Activated B cell treated with CpG ODN at 0.5 μM for 24 hours (primary cell): ENCODE measurements around the gene GMPR. TPM values are rescaled to one million over a fixed set of nuclear protein-coding genes. Genes with fewer than 3 reads are reported as not detected.

Experiments used
- ATAC-seq: fragments of 200-7000 bp; cut with Tn5 transposase; one replicate; pipeline ENCODE4 v1.10.0; 2021; ENCODE audit warnings: low read depth, mild to moderate bottlenecking, moderate library complexity
- CTCF ChIA-PET: fragments of 350-600 bp; sonication (Branson Sonifier 250); formaldehyde crosslinking; loops from one replicate; lab custom pipeline; 2021; ENCODE audit warnings: antibody characterized with exemption; lab: Charles Lee
- POLR2A ChIA-PET: fragments of 350-600 bp; sonication (Branson Sonifier 250); formaldehyde crosslinking; loops from one replicate; lab custom pipeline; 2021; ENCODE audit warnings: antibody characterized with exemption; lab: Charles Lee
- DNase-seq: peaks from one replicate; pipeline ENCODE4 v3.0.0; 2022
- H3K27ac Mint-ChIP-seq: one replicate; pipeline ENCODE4 v1.8.0; 2020; ENCODE audit warnings: mixed read lengths
- H3K27me3 Mint-ChIP-seq: one replicate; pipeline ENCODE4 v1.8.0; 2021; ENCODE audit warnings: mixed read lengths
- H3K36me3 Mint-ChIP-seq: one replicate; pipeline ENCODE4 v1.8.0; 2021; ENCODE audit warnings: low read depth, mixed read lengths
- H3K4me1 Mint-ChIP-seq: one replicate; pipeline ENCODE4 v1.8.0; 2021; ENCODE audit warnings: mixed read lengths
- H3K4me3 Mint-ChIP-seq: one replicate; pipeline ENCODE4 v1.8.0; 2020; ENCODE audit warnings: mild to moderate bottlenecking, mixed read lengths
- H3K9me3 Mint-ChIP-seq: one replicate; pipeline ENCODE4 v1.8.0; 2020; ENCODE audit warnings: mixed read lengths
- CTCF ChIP-seq: fragments of 200-600 bp; IDR thresholded peaks from one replicate; pipeline ENCODE4 v1.8.0; 2022; ENCODE audit warnings: antibody characterized with exemption, mild to moderate bottlenecking
- intact Hi-C: fragments of 100-400 bp; cut with micrococcal nuclease; formaldehyde crosslinking; loops from one replicate; pipeline ENCODE4 v1.15.1; 2024
- total RNA-seq: library from RNA; stranded (reverse); gene quantifications from 2 replicates; pipeline ENCODE4 v1.2.3, GENCODE V29; 2022

GMPR gene
- total RNA-seq, 1 donor from 2014 or later = 0.47 TPM

GRCh38 chr6:16321341-16321710 lies 82.9 kb downstream of the GMPR start:
- H3K9me3 Mint-ChIP-seq = no peaks in the 10 kb centered on the region
- peaks cover 1% of the 10 kb centered on the region for H3K36me3 Mint-ChIP-seq
- no peak overlapping the region for H3K27ac Mint-ChIP-seq
- POLR2A ChIA-PET = no interaction called here
- CTCF ChIA-PET = interaction anchor here (6.3 kb wide), 1 partner anchor 11 kb away, joined by 50 read pairs; no protein-coding TSS in a partner anchor
- ATAC-seq = no peak
- DNase-seq = no peak
- intact Hi-C loops = no loop called here
- TF ChIP-seq CTCF = no peak
- no peak overlapping the region for H3K4me3 Mint-ChIP-seq
- H3K4me1 Mint-ChIP-seq = peaks cover 44% of the 10 kb centered on the region
- no peaks in the 10 kb centered on the region for H3K27me3 Mint-ChIP-seq

GRCh38 chr6:16321826-16322225 lies 83.4 kb downstream of the GMPR start:
- ChIA-PET CTCF (interaction anchor here (0.9 to 1.9 kb wide), 2 partner anchors 10 to 46 kb away, joined by 3 to 9 read pairs; no protein-coding TSS in a partner anchor), POLR2A (interaction anchor here (1.1 to 1.4 kb wide), 2 partner anchors 10 to 15 kb away, joined by 4 to 6 read pairs; no protein-coding TSS in a partner anchor)
- peak overlapping the region; percentile 41 for H3K27ac Mint-ChIP-seq
- peaks cover 41% of the 10 kb centered on the region for H3K4me1 Mint-ChIP-seq
- no peaks in the 10 kb centered on the region for H3K9me3 Mint-ChIP-seq
- ATAC-seq = no peak
- no peak for DNase-seq
- no peaks in the 10 kb centered on the region for H3K27me3 Mint-ChIP-seq
- intact Hi-C loops = loop anchor here (1.0 to 2.0 kb wide), 2 partner anchors 10 to 391 kb away; no protein-coding TSS in a partner anchor
- no peak for TF ChIP-seq CTCF
- no peak overlapping the region for H3K4me3 Mint-ChIP-seq
- H3K36me3 Mint-ChIP-seq = peaks cover 5% of the 10 kb centered on the region

- ATAC-seq = peak; percentile 83
These were observed 84.4 kb downstream of the GMPR start for GRCh38 chr6:16322666-16323312.

GRCh38 chr6:16324184-16324583 lies 85.8 kb downstream of the GMPR start:
- POLR2A ChIA-PET = no interaction called here
- Mint-ChIP-seq H3K27me3 (no peaks in the 10 kb centered on the region), H3K36me3 (peaks cover 12% of the 10 kb centered on the region)

More at GRCh38 chr6:16322666-16323312, 84.4 kb downstream of the GMPR start:
- no peak for DNase-seq
- peak overlapping the region; percentile 85 for H3K27ac Mint-ChIP-seq
- no peaks in the 10 kb centered on the region for H3K9me3 Mint-ChIP-seq
- H3K4me3 Mint-ChIP-seq = no peak overlapping the region
- intact Hi-C loops = loop anchor here (1.0 to 2.0 kb wide), 2 partner anchors 10 to 390 kb away; no protein-coding TSS in a partner anchor
- TF ChIP-seq CTCF = no peak
- ChIA-PET CTCF (interaction anchor here (0.6 to 1.9 kb wide), 5 partner anchors 9 to 441 kb away, joined by 3 to 9 read pairs (median 3); no protein-coding TSS in a partner anchor), POLR2A (interaction anchor here (0.6 to 1.5 kb wide), 7 partner anchors 9 to 440 kb away, joined by 3 to 9 read pairs (median 4); no protein-coding TSS in a partner anchor)
- H3K27me3 Mint-ChIP-seq = no peaks in the 10 kb centered on the region
- H3K36me3 Mint-ChIP-seq = peaks cover 10% of the 10 kb centered on the region
- peaks cover 38% of the 10 kb centered on the region for H3K4me1 Mint-ChIP-seq

More at GRCh38 chr6:16324184-16324583, 85.8 kb downstream of the GMPR start:
- no peak for ATAC-seq
- Mint-ChIP-seq H3K4me1 (peaks cover 36% of the 10 kb centered on the region), H3K4me3 (no peak overlapping the region), H3K9me3 (no peaks in the 10 kb centered on the region), H3K27ac (no peak overlapping the region)
- TF ChIP-seq CTCF = no peak
- intact Hi-C loops = no loop called here
- CTCF ChIA-PET = interaction anchor here (0.6 to 1.3 kb wide), 2 partner anchors 38 to 438 kb away, joined by 3 read pairs; no protein-coding TSS in a partner anchor
- no peak for DNase-seq
